Aorta (tissue), 5 donors: Measurements from ENCODE around the gene SLC22A1. TPM values are rescaled to one million over a fixed set of nuclear protein-coding genes. Genes with fewer than 3 reads are reported as not detected.
"Not testable (repeated sequence)": the region's sequence is repeated elsewhere in the genome, so short reads cannot be mapped to it uniquely, and the experiment has no call there.

Experiments used
- ATAC-seq: fragments of 200-7000 bp; cut with Tn5 transposase; one replicate; pipeline ENCODE4 v1.9.1; 2022; ENCODE audit warnings: moderate library complexity; ENCODE audit not compliant: low FRiP score
- DNase-seq, 2 donors: peaks; one replicate each; pipeline ENCODE4 v3.0.0-alpha.2; 2020
- H3K27ac ChIP-seq, 2 donors: one replicate each; pipeline ENCODE4 v1.5.1; 2013; ENCODE audit warnings: low read length in 2 of 2, mild to moderate bottlenecking in 2 of 2, moderate library complexity in 2 of 2, control low read depth in 1 of 2, inconsistent platforms in 1 of 2, low read depth in 1 of 2
- H3K27me3 ChIP-seq, 2 donors: one replicate each; pipeline ENCODE4 v1.6.1; 2013; ENCODE audit warnings: control low read depth in 1 of 2, low read length in 1 of 2, mild to moderate bottlenecking in 1 of 2, moderate library complexity in 1 of 2; ENCODE audit not compliant: insufficient read depth in 2 of 2, control insufficient read depth in 1 of 2
- H3K36me3 ChIP-seq, 2 donors: one replicate each; pipeline ENCODE4 v1.6.1; 2013; ENCODE audit warnings: control low read depth in 1 of 2, low read length in 1 of 2, mild to moderate bottlenecking in 1 of 2; ENCODE audit not compliant: insufficient read depth in 2 of 2, control insufficient read depth in 1 of 2
- H3K4me1 ChIP-seq, 2 donors: one replicate each; pipeline ENCODE4 v1.6.1; 2013; ENCODE audit warnings: low read length in 2 of 2, control low read depth in 1 of 2, mild to moderate bottlenecking in 1 of 2, moderate library complexity in 1 of 2; ENCODE audit not compliant: insufficient read depth in 2 of 2, control insufficient read depth in 1 of 2
- H3K4me3 ChIP-seq, 2 donors: one replicate each; pipeline ENCODE4 v1.5.1; 2013; ENCODE audit warnings: low read length in 2 of 2, control low read depth in 1 of 2, mild to moderate bottlenecking in 1 of 2
- H3K9me3 ChIP-seq: one replicate; pipeline ENCODE4 v1.6.1; 2013; ENCODE audit warnings: mild to moderate bottlenecking, low read length; ENCODE audit not compliant: control insufficient read depth
- WGBS, 2 donors: extraction: QIAGEN DNeasy Blood & Tissue Kit; methylation state at CpG; one replicate each; pipeline ENCODE4 v1.1.7; 2013; 5-methylcytosine and 5-hydroxymethylcytosine counted together
- intact Hi-C, 2 donors: fragments of 100-400 bp; cut with DNase I; formaldehyde crosslinking; loops; one replicate each; pipeline versions ENCODE4 v1.14.2 to v1.15.0; 2022
- polyA plus RNA-seq, 2 donors: library from polyadenylated mRNA; stranded (reverse); fragments of 200-250 nt; gene quantifications; one replicate each; pipeline ENCODE4 v1.2.3, GENCODE V29; 2013
- total RNA-seq, 2 donors: library from RNA; stranded (reverse); fragmentation: NEBNext Ultra II Directional; extraction: Animal tissue kit (Norgen Biotek cat#: 25700); gene quantifications; one replicate each; pipeline ENCODE4 v1.2.1, GENCODE V29; 2021
- donor health status: healthy with polysubstance abuse.
- donor health status: Bipolar disorder and iron deficiency.
- donor health status: DM: no; HTN: no; CAD: no.
- donor health status: DM: no; HTN: no; CAD: no.
- donor health status: DM: yes; HTN: yes; CAD: no.

Gene SLC22A1
- total and polyA plus RNA-seq, 4 donors, result 1.4 to 2.8 (median 2.5) TPM; not detected in 1

DNA sequence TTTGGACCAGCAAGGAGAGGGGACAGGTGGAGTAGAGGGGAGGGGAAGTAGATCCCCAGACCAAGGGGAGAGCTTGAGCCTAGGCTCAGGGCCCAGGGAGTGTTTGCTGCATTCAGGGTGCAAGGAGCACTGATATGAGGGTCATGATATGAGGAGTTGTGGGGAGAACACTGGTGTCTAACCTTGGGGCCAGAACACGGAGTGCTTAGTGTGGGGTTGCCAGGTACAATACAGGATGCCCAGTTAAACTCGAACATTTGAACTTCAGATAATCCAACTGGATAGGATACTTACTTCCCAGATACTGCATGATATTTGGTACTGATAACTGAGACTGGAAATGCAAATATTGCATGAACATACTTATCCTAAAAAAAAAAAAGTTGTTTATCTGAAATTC, 2.4 kb downstream of the SLC22A1 start:
- H3K4me3 ChIP-seq, result no peak overlapping the region
- WGBS, 2 donors, result 89 to 95% methylated on average over 2 of the region's 2 CpGs
- H3K9me3 ChIP-seq, result no peaks in the 10 kb centered on the region
- DNase-seq (peak in 1 of 2 donors; percentile 27), ATAC-seq (no peak)
- intact Hi-C loops, result no loop called here
- no peak overlapping the region for H3K27ac ChIP-seq
- H3K4me1 ChIP-seq, result no peaks in the 10 kb centered on the region
- H3K27me3 ChIP-seq, result no peaks in the 10 kb centered on the region
- H3K36me3 ChIP-seq, result no peaks in the 10 kb centered on the region

DNA sequence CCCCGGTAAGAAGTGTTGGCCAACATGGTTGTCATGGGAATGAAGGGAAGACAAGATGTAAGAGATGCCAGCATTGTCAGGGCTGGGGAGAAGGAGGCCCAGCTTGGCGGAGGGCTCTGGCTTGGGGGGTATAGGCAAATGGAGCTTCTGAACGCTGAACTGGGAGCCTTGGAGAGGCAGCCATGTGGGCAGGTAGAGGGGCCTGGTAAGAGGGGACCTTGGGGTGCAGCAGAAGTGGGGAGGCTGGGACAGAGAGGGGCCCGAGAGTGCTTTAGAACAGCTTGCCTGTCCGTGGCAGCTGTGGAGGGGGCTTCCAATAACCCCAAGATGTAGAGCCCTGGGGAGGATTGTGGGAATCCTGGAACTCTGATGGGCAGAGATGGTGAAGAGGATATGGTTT, 3.0 kb downstream of the SLC22A1 start:
- 94 to 96% methylated on average over 5 of the region's 5 CpGs for WGBS, 2 donors
- Histone ChIP-seq H3K27me3 (no peaks in the 10 kb centered on the region), H3K4me3 (no peak overlapping the region), H3K4me1 (no peaks in the 10 kb centered on the region), H3K36me3 (no peaks in the 10 kb centered on the region), H3K9me3 (no peaks in the 10 kb centered on the region), H3K27ac (no peak overlapping the region)
- DNase-seq, result peak in 1 of 2 donors; percentile 36
- no peak for ATAC-seq
- intact Hi-C loops, result no loop called here

DNA sequence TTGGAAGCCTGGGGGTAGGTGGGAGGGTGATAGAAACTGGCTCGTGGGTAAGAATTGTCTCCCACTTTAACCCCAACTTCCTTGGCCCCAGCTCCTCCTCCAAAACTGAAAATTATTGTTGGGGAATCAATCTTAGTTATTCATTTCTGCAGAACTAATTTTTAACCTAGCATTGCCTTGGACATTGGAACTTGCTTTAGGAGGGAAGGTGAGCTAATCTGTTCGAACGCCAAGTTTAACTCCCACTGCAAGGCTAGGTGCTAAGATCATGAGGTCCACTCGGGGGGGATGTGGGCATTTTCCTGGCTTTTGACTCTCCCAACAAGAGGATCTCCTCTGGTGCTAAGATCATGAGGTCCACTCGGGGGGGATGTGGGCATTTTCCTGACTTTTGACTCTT, 3.5 kb downstream of the SLC22A1 start:
- H3K27me3 ChIP-seq, H3K9me3 ChIP-seq, H3K36me3 ChIP-seq, ATAC-seq, H3K4me3 ChIP-seq, DNase-seq, H3K4me1 ChIP-seq, H3K27ac ChIP-seq, intact Hi-C loops: not testable (repeated sequence)
- WGBS, 2 donors, result 91 to 92% methylated on average over 5 of the region's 5 CpGs

DNA sequence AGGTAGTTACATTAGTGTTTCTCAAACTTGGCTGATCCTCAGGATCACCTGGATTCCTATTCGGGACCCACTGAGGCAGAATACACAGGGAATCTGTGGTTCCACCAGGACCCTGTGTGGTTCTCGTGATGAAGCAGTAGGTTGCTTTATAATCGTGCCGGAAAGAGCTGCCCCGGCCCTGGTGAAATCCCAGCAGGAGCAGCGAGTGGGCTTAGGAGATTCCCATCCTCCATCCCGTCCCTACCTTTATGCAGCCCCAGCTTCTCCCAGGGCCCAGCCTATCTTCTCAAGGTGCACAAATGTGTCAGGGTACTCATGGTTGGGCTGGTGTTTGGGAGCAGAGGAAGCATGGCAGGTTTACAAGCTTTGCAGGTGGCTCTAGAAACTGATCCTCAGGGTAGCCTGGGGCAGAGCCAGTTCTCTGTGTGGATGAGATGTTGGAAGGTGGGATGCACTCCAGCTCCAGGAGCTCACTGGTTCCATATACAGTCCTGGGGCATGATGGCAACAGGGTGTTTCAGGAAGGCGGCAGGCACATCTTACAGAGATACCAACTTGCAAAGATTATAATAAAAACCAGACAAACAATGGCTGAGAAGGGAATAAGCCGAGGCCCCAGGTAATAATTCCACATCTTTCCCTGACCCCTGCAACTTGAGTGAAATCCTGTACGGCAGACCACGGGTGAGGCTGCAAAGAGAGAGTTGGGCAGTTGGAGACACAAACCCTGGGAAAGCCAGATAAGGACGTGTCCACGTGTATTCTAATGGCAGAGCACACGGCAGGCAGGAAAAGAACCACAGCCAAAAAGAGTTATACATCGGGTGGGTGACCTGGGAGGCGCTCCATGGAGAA, 5.9 kb downstream of the SLC22A1 start:
- ATAC-seq (no peak), DNase-seq (peak in 1 of 2 donors; percentile 36)
- H3K27ac ChIP-seq, result no peak overlapping the region
- no peaks in the 10 kb centered on the region for H3K9me3 ChIP-seq
- WGBS, 2 donors, result 94 to 97% methylated on average over 16 of the region's 16 CpGs
- no peaks in the 10 kb centered on the region for H3K36me3 ChIP-seq
- no peaks in the 10 kb centered on the region for H3K27me3 ChIP-seq
- no peaks in the 10 kb centered on the region for H3K4me1 ChIP-seq
- no peak overlapping the region for H3K4me3 ChIP-seq
- intact Hi-C loops, result no loop called here

DNA sequence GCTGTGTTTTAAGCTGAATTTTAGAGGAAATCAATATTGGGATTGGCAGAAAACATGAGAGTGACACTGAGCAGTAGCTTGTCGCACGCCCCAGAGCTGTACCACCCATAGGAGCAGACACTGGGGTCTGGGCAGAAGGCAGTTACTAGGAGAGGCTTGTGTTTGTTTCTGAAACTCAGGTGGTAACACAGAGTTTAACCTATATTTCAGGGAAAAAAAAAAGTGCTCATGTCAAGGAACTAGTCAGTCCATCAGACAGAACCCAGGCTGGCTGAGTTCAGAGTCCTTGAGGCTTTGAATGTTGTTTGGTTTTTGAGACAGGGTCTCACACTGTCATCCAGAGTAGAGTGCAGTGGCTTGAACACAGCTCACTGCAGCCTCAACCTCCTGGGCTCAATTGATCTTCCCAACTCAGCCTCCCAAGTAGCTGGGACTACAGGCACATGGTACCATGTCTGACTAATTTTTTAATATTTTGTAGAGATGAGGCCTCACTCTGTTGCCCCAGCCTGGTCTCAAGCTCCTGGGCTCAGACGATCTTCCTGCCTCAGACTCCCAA, 6.6 kb downstream of the SLC22A1 start:
- 96 to 98% methylated on average over 3 of the region's 3 CpGs for WGBS, 2 donors
- Histone ChIP-seq H3K4me3 (no peak overlapping the region), H3K9me3 (no peaks in the 10 kb centered on the region), H3K36me3 (no peaks in the 10 kb centered on the region), H3K4me1 (no peaks in the 10 kb centered on the region), H3K27ac (no peak overlapping the region), H3K27me3 (no peaks in the 10 kb centered on the region)
- ATAC-seq (no peak), DNase-seq (peak in 1 of 2 donors; percentile 59)
- intact Hi-C loops, result no loop called here

DNA sequence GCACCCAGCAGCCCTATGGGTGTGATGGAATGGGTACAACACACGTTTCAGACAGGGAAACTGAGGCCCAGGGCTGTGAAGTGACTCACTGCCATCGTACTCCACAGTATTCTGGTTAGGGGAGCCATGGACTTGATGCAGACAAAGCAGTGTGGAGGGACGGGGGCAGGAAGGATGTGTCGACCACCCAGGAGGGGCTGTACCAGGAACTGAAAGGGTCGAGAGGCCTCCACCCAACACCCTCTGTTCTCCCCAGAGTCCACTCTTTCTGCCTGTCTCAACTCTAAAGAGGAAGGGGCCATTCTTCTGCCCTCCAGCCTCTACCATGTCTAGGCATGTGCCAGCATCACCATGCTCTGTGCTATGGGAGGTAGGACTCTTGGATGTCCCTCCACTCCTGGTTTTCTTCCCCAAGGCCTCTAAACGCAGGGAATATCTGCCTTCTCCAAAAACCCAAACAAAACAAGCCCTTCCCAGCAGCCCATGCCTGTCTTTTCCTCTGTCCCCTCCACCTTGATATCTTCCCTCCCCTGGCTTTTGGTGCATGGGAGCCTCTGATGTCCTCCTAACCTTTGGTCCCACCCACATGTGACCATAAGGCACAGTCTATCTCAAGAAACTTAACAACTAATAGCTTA, 7.4 kb downstream of the SLC22A1 start:
- H3K9me3 ChIP-seq, result no peaks in the 10 kb centered on the region
- no peak for DNase-seq
- no peaks in the 10 kb centered on the region for H3K27me3 ChIP-seq
- WGBS, 2 donors, result 91 to 92% methylated on average over 6 of the region's 6 CpGs
- no peak overlapping the region for H3K4me3 ChIP-seq
- no peaks in the 10 kb centered on the region for H3K4me1 ChIP-seq
- intact Hi-C loops, result no loop called here
- ATAC-seq, result peak; percentile 36
- no peak overlapping the region for H3K27ac ChIP-seq
- no peaks in the 10 kb centered on the region for H3K36me3 ChIP-seq

DNA sequence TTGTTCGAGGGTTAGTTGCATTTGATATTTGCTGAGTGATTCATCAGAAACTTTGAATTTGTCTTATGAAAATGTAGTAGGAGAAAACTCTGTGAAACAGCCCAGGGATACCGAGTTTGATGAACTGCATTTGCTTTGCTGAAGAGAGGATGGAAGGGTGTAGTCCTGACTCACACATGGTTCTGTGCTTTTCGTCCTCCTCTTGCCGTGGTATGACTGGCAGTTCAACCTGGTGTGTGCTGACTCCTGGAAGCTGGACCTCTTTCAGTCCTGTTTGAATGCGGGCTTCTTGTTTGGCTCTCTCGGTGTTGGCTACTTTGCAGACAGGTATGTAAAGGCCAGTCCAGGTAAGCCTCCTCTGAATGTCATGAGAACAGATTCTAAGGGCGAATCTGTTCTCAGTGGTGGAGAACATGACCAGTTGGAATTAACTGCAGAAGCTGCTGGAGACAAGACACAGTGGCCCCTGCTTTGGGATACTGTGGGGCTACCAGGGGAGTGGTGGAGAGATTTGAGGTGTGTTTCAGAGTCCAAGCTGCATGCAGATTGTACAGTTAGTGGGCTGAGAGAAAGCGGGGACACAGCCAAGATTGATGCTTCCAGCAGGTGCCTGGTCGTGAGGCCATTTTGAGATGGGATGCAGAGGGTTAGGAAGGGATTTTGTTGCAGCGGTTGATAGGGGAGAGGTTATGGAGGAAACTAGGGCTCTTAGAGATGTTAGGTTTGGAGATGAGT, 8.4 kb downstream of the SLC22A1 start:
- ATAC-seq (no peak), DNase-seq (peak in 1 of 2 donors; percentile 16)
- intact Hi-C loops, result loop anchor here in 1 of 2 donors (5.0 kb wide), 1 partner anchor 43 kb away; no protein-coding TSS in a partner anchor
- Histone ChIP-seq H3K27me3 (no peaks in the 10 kb centered on the region), H3K36me3 (no peaks in the 10 kb centered on the region), H3K9me3 (no peaks in the 10 kb centered on the region), H3K27ac (no peak overlapping the region), H3K4me1 (no peaks in the 10 kb centered on the region), H3K4me3 (no peak overlapping the region)
- 90 to 96% methylated on average over 10 of the region's 10 CpGs for WGBS, 2 donors

DNA sequence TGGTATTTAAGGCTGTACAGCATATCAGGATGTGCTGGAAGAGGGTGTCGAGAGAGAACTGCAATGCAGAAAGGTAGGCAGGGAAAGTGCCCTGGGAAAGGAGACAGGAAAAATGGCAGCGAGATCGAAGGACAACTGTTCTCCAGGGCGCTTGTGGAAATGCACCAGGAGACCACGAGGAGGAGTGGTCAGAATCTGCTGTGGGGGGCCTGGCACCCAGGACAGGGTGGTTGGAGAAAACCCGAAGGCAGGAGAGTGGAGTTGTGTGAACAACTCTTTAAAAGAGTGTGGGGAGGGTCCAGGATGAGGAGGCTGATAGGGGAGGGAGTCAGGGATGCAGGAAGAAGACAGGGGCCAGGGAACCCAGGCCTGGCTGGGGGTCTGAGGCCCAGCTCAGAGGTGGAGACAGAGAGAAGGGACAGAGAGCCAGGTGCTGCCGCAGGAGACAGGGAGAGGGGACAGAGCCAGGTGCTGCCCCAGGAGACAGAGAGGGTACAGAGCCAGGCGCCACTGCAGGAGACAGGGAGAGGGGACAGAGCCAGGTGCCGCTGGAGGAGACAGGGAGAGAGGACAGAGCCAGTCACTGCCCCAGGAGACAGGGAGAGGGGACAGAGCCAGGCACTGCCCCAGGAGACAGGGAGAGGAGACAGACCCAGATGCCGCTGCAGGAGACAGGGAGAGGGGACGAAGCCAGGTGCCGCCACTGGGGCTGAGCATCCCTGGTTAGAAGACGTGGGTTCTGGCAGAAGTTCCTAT, 9.3 kb downstream of the SLC22A1 start:
- no peaks in the 10 kb centered on the region for H3K27me3 ChIP-seq
- H3K27ac ChIP-seq, result no peak overlapping the region
- no peak for ATAC-seq
- intact Hi-C loops, result loop anchor here in 1 of 2 donors (5.0 kb wide), 1 partner anchor 44 kb away; no protein-coding TSS in a partner anchor
- 94% methylated on average over 12 to 13 of the region's 13 CpGs for WGBS, 2 donors
- no peak overlapping the region for H3K4me3 ChIP-seq
- H3K9me3 ChIP-seq, result no peaks in the 10 kb centered on the region
- H3K36me3 ChIP-seq, result no peaks in the 10 kb centered on the region
- peak in 1 of 2 donors; percentile 64 for DNase-seq
- H3K4me1 ChIP-seq, result no peaks in the 10 kb centered on the region
